Ectodermal cell (in vitro differentiated cells): ENCODE results near the gene C2orf49.

Experiments used
- H3K27ac ChIP-seq: 2 replicates; pipeline ENCODE4 v1.7.0; 2013; ENCODE audit warnings: mild to moderate bottlenecking, low read depth, low read length; ENCODE audit not compliant: insufficient read depth, poor library complexity, severe bottlenecking
- H3K27me3 ChIP-seq: 2 replicates; pipeline ENCODE4 v1.7.0; 2013; ENCODE audit warnings: mild to moderate bottlenecking, low read length; ENCODE audit not compliant: insufficient read depth, control insufficient read depth, poor library complexity, severe bottlenecking
- H3K36me3 ChIP-seq: one replicate; pipeline ENCODE4 v1.7.0; 2013; ENCODE audit warnings: low read length; ENCODE audit not compliant: control insufficient read depth, insufficient read depth
- H3K4me1 ChIP-seq: one replicate; pipeline ENCODE4 v1.7.0; 2013; ENCODE audit warnings: low read length; ENCODE audit not compliant: control insufficient read depth, insufficient read depth
- H3K4me3 ChIP-seq: 2 replicates; pipeline ENCODE4 v1.7.0; 2013; ENCODE audit warnings: low read depth, low read length, control low read depth; ENCODE audit not compliant: insufficient read depth
- H3K9me3 ChIP-seq: 2 replicates; pipeline ENCODE4 v1.7.0; 2013; ENCODE audit warnings: mild to moderate bottlenecking, low read length, moderate library complexity; ENCODE audit not compliant: control insufficient read depth
- WGBS, 2 experiments: methylation state at CpG; one replicate each; pipeline ENCODE4 v1.1.7; 2013; ENCODE audit warnings: missing lambda C conversion rate in 2 of 2; 5-methylcytosine and 5-hydroxymethylcytosine counted together

C2orf49 gene

GRCh38 chr2:105298017-105298416 is 39.3 kb upstream of the C2orf49 start:
- H3K9me3 ChIP-seq: no peaks in the 10 kb centered on the region
- H3K4me3 ChIP-seq: no peak overlapping the region
- H3K27me3 ChIP-seq: no peaks in the 10 kb centered on the region
- H3K27ac ChIP-seq: no peak overlapping the region
- no peaks in the 10 kb centered on the region for H3K4me1 ChIP-seq
- H3K36me3 ChIP-seq: no peaks in the 10 kb centered on the region
- WGBS, 2 experiments: 88 to 92% methylated on average over 3 of the region's 3 CpGs

GRCh38 chr2:105299290-105299689 is 38.0 kb upstream of the C2orf49 start:
- 91 to 94% methylated on average over 5 of the region's 5 CpGs for WGBS, 2 experiments
- no peak overlapping the region for H3K4me3 ChIP-seq
- H3K4me1 ChIP-seq: no peaks in the 10 kb centered on the region

GRCh38 chr2:105301646-105302045 is 35.7 kb upstream of the C2orf49 start:
- no peak overlapping the region for H3K4me3 ChIP-seq
- WGBS, 2 experiments: 92 to 98% methylated on average over 2 to 3 of the region's 3 CpGs

More at GRCh38 chr2:105299290-105299689, 38.0 kb upstream of the C2orf49 start:
- Histone ChIP-seq H3K27ac (no peak overlapping the region), H3K9me3 (no peaks in the 10 kb centered on the region), H3K36me3 (no peaks in the 10 kb centered on the region), H3K27me3 (no peaks in the 10 kb centered on the region)

GRCh38 chr2:105307146-105307545 is 30.2 kb upstream of the C2orf49 start:
- H3K4me1 ChIP-seq: no peaks in the 10 kb centered on the region
- no peak overlapping the region for H3K27ac ChIP-seq
- peaks cover 9% of the 10 kb centered on the region for H3K36me3 ChIP-seq
- H3K27me3 ChIP-seq: no peaks in the 10 kb centered on the region
- 93 to 96% methylated on average over 7 of the region's 7 CpGs for WGBS, 2 experiments
- no peak overlapping the region for H3K4me3 ChIP-seq
- no peaks in the 10 kb centered on the region for H3K9me3 ChIP-seq

More at GRCh38 chr2:105301646-105302045, 35.7 kb upstream of the C2orf49 start:
- Histone ChIP-seq H3K27ac (no peak overlapping the region), H3K27me3 (no peaks in the 10 kb centered on the region), H3K4me1 (no peaks in the 10 kb centered on the region), H3K36me3 (no peaks in the 10 kb centered on the region), H3K9me3 (no peaks in the 10 kb centered on the region)

- peaks cover 9% of the 10 kb centered on the region for H3K36me3 ChIP-seq
- H3K4me1 ChIP-seq: no peaks in the 10 kb centered on the region
- no peaks in the 10 kb centered on the region for H3K27me3 ChIP-seq
- WGBS, 2 experiments: 96 to 97% methylated on average over 19 of the region's 19 CpGs
- no peak overlapping the region for H3K4me3 ChIP-seq
- H3K9me3 ChIP-seq: no peaks in the 10 kb centered on the region
- no peak overlapping the region for H3K27ac ChIP-seq
Observed at GRCh38 chr2:105307550-105307949, 29.8 kb upstream of the C2orf49 start.

- no peaks in the 10 kb centered on the region for H3K9me3 ChIP-seq
- peaks cover 9% of the 10 kb centered on the region for H3K36me3 ChIP-seq
- no peaks in the 10 kb centered on the region for H3K27me3 ChIP-seq
- no peaks in the 10 kb centered on the region for H3K4me1 ChIP-seq
- 94 to 97% methylated on average over 17 of the region's 17 CpGs for WGBS, 2 experiments
- H3K4me3 ChIP-seq: no peak overlapping the region
- no peak overlapping the region for H3K27ac ChIP-seq
Observed at GRCh38 chr2:105307962-105308361, 29.4 kb upstream of the C2orf49 start.

- Histone ChIP-seq H3K27me3 (no peaks in the 10 kb centered on the region), H3K4me3 (no peak overlapping the region), H3K27ac (no peak overlapping the region), H3K36me3 (peaks cover 9% of the 10 kb centered on the region), H3K9me3 (no peaks in the 10 kb centered on the region), H3K4me1 (no peaks in the 10 kb centered on the region)
- WGBS, 2 experiments: 82 to 88% methylated on average over 15 of the region's 15 CpGs
Observed at GRCh38 chr2:105308382-105309146, 28.8 kb upstream of the C2orf49 start.

GRCh38 chr2:105309147-105309545 is 28.2 kb upstream of the C2orf49 start:
- Histone ChIP-seq H3K27ac (no peak overlapping the region), H3K9me3 (no peaks in the 10 kb centered on the region), H3K27me3 (no peaks in the 10 kb centered on the region), H3K36me3 (peaks cover 9% of the 10 kb centered on the region), H3K4me1 (no peaks in the 10 kb centered on the region), H3K4me3 (no peak overlapping the region)
- WGBS, 2 experiments: 82% methylated on average over 4 of the region's 4 CpGs

- no peaks in the 10 kb centered on the region for H3K27me3 ChIP-seq
- no peaks in the 10 kb centered on the region for H3K36me3 ChIP-seq
- no peak overlapping the region for H3K4me3 ChIP-seq
- H3K9me3 ChIP-seq: no peaks in the 10 kb centered on the region
- no peak overlapping the region for H3K27ac ChIP-seq
- no peaks in the 10 kb centered on the region for H3K4me1 ChIP-seq
Observed at GRCh38 chr2:105313877-105314276, 23.5 kb upstream of the C2orf49 start.

GRCh38 chr2:105315314-105315713 is 22.0 kb upstream of the C2orf49 start:
- WGBS, 2 experiments: 88% methylated on average over 1 to 3 of the region's 3 CpGs
- H3K27me3 ChIP-seq: no peaks in the 10 kb centered on the region
- no peak overlapping the region for H3K4me3 ChIP-seq
- H3K36me3 ChIP-seq: no peaks in the 10 kb centered on the region
- no peaks in the 10 kb centered on the region for H3K9me3 ChIP-seq
- H3K4me1 ChIP-seq: no peaks in the 10 kb centered on the region
- no peak overlapping the region for H3K27ac ChIP-seq
